K562 (cell line): Measurements from ENCODE around the gene VPS4B.

Source experiments
- SMAD3 ChIP-seq: fragments of 450-650 bp; formaldehyde crosslinking; conservative IDR thresholded peaks from 2 replicates; pipeline ENCODE4 v1.4.0; 2020; ENCODE audit warnings: mild to moderate bottlenecking
- TAL1 ChIP-seq: fragments of 450-650 bp; IDR thresholded peaks from 2 replicates; pipeline ENCODE4 v1.6.1; 2016; ENCODE audit warnings: mild to moderate bottlenecking
- ZBTB2 ChIP-seq: fragments of 450-650 bp; IDR thresholded peaks from 2 replicates; pipeline ENCODE4 v1.6.1; 2016; ENCODE audit warnings: antibody characterized with exemption
- ZNF324 ChIP-seq: fragments of 250-450 bp; sonication (Bioruptor Pico); IDR thresholded peaks from 2 replicates; pipeline ENCODE4 v1.4.0; 2020; ENCODE audit warnings: mild to moderate bottlenecking

GRCh38 chr18:63438181-63438580 lies 15.9 kb upstream of the VPS4B start:
- TF ChIP-seq SMAD3 (CRISPR knock-in tag) (no peak), ZBTB2 (no peak), ZNF324 (CRISPR knock-in tag) (no peak), TAL1 (no peak)
